H9 (cell line): ENCODE measurements around the gene LHFPL6. TPM values are rescaled to one million over a fixed set of nuclear protein-coding genes. Genes with fewer than 3 reads are reported as not detected.

Experiments
- DNase-seq: peaks from one replicate; pipeline ENCODE4 v3.0.0-alpha.2; 2017
- H2AFZ ChIP-seq: one replicate; pipeline ENCODE4 v1.6.1; 2013; ENCODE audit warnings: mild to moderate bottlenecking, low read length, control low read depth, moderate library complexity
- H2AK5ac ChIP-seq: 2 replicates; pipeline ENCODE4 v1.6.1; 2013; ENCODE audit warnings: low read length, control low read depth, mixed read lengths; ENCODE audit not compliant: insufficient read length
- H2BK120ac ChIP-seq: one replicate; pipeline ENCODE4 v1.6.1; 2013; ENCODE audit warnings: low read depth, mild to moderate bottlenecking, low read length, control low read depth, inconsistent platforms; ENCODE audit not compliant: poor library complexity, severe bottlenecking
- H2BK12ac ChIP-seq: 2 replicates; pipeline ENCODE4 v1.6.1; 2013; ENCODE audit warnings: low read length, control low read depth, mixed read lengths, low read depth; ENCODE audit not compliant: insufficient read length
- H2BK15ac ChIP-seq: 2 replicates; pipeline ENCODE4 v1.6.1; 2013; ENCODE audit warnings: low read depth, low read length, control low read depth
- H2BK20ac ChIP-seq: one replicate; pipeline ENCODE4 v1.6.1; 2013; ENCODE audit warnings: low read depth, mild to moderate bottlenecking, low read length, control low read depth, inconsistent platforms; ENCODE audit not compliant: poor library complexity, severe bottlenecking
- H2BK5ac ChIP-seq: 2 replicates; pipeline ENCODE4 v1.6.1; 2013; ENCODE audit warnings: low read length, control low read depth, mixed read lengths; ENCODE audit not compliant: insufficient read length
- H3K14ac ChIP-seq: 2 replicates; pipeline ENCODE4 v1.6.1; 2013; ENCODE audit warnings: low read length, control low read depth; ENCODE audit not compliant: insufficient read depth
- H3K18ac ChIP-seq: 2 replicates; pipeline ENCODE4 v1.6.1; 2013; ENCODE audit warnings: low read depth, mild to moderate bottlenecking, mixed read lengths, low read length, control low read depth; ENCODE audit not compliant: insufficient read length
- H3K23ac ChIP-seq: 2 replicates; pipeline ENCODE4 v1.6.1; 2013; ENCODE audit warnings: low read length, control low read depth, mixed read lengths, low read depth; ENCODE audit not compliant: insufficient read length
- H3K23me2 ChIP-seq: 2 replicates; pipeline ENCODE4 v1.6.1; 2013; ENCODE audit warnings: low read depth, mild to moderate bottlenecking, mixed read lengths, low read length, control low read depth; ENCODE audit not compliant: insufficient read length, poor library complexity, severe bottlenecking
- H3K27ac ChIP-seq: 2 replicates; pipeline ENCODE4 v1.5.1; 2013; ENCODE audit warnings: low read length, control low read depth, mixed read lengths, low read depth; ENCODE audit not compliant: insufficient read length
- H3K27me3 ChIP-seq: 2 replicates; pipeline ENCODE4 v1.6.1; 2013; ENCODE audit warnings: low read length, control low read depth, inconsistent platforms; ENCODE audit not compliant: insufficient read depth
- H3K4ac ChIP-seq: 2 replicates; pipeline ENCODE4 v1.6.1; 2013; ENCODE audit warnings: low read depth, mild to moderate bottlenecking, control low read depth, inconsistent platforms, low read length, moderate library complexity
- H3K4me1 ChIP-seq: 2 replicates; pipeline ENCODE4 v1.6.1; 2013; ENCODE audit warnings: low read length, control low read depth, inconsistent platforms; ENCODE audit not compliant: insufficient read depth
- H3K4me2 ChIP-seq: 2 replicates; pipeline ENCODE4 v1.6.1; 2013; ENCODE audit warnings: low read length, control low read depth, mixed read lengths; ENCODE audit not compliant: insufficient read length, insufficient read depth
- H3K56ac ChIP-seq: 2 replicates; pipeline ENCODE4 v1.6.1; 2013; ENCODE audit warnings: low read depth, mild to moderate bottlenecking, mixed read lengths, low read length, control low read depth; ENCODE audit not compliant: insufficient read length
- H3K79me1 ChIP-seq: 2 replicates; pipeline ENCODE4 v1.6.1; 2013; ENCODE audit warnings: low read depth, mild to moderate bottlenecking, moderate library complexity, low read length, control low read depth, inconsistent platforms; ENCODE audit not compliant: insufficient read depth, poor library complexity, severe bottlenecking
- H3K79me2 ChIP-seq: 2 replicates; pipeline ENCODE4 v1.6.1; 2013; ENCODE audit warnings: low read length, control low read depth, inconsistent platforms; ENCODE audit not compliant: insufficient read depth
- H3K9ac ChIP-seq: 2 replicates; pipeline ENCODE4 v1.6.1; 2013; ENCODE audit warnings: low read length, control low read depth, mixed read lengths; ENCODE audit not compliant: insufficient read length; ENCODE audit errors: extremely low read depth
- H3K9me3 ChIP-seq: one replicate; pipeline ENCODE4 v1.6.1; 2013; ENCODE audit warnings: low read depth, low read length, inconsistent platforms; ENCODE audit not compliant: control insufficient read depth
- H3T11ph ChIP-seq: one replicate; pipeline ENCODE4 v1.6.1; 2013; ENCODE audit warnings: mild to moderate bottlenecking, low read length, control low read depth, inconsistent platforms
- H4K20me1 ChIP-seq: one replicate; pipeline ENCODE4 v1.6.1; 2013; ENCODE audit not compliant: control insufficient read depth, insufficient read length, insufficient read depth
- H4K5ac ChIP-seq: 2 replicates; pipeline ENCODE4 v1.6.1; 2013; ENCODE audit warnings: low read depth, mild to moderate bottlenecking, mixed read lengths, low read length, control low read depth; ENCODE audit not compliant: insufficient read length
- H4K8ac ChIP-seq: replicated peaks from 2 replicates; pipeline ENCODE4 v1.6.1; 2013; ENCODE audit warnings: low read length, control low read depth, mixed read lengths, low read depth; ENCODE audit not compliant: insufficient read length
- H4K91ac ChIP-seq: 2 replicates; pipeline ENCODE4 v1.6.1; 2013; ENCODE audit warnings: low read depth, mild to moderate bottlenecking, moderate library complexity, mixed read lengths, low read length, control low read depth; ENCODE audit not compliant: insufficient read length
- H3K27ac Mint-ChIP-seq, 3 experiments: 2 replicates in 2 of 3; 3 replicates in 1 of 3; pipeline ENCODE4 v1.8.0; 2020 to 2021; ENCODE audit warnings: mixed read lengths in 3 of 3, mild to moderate bottlenecking in 1 of 3, moderate library complexity in 1 of 3
- H3K27me3 Mint-ChIP-seq: 2 replicates; pipeline ENCODE4 v1.8.0; 2021; ENCODE audit warnings: low read depth, mild to moderate bottlenecking, moderate library complexity, mixed read lengths
- H3K36me3 Mint-ChIP-seq, 3 experiments: 2 replicates in 2 of 3; 3 replicates in 1 of 3; pipeline ENCODE4 v1.8.0; 2020 to 2021; ENCODE audit warnings: low read depth in 3 of 3, mixed read lengths in 3 of 3; ENCODE audit not compliant: insufficient read depth in 1 of 3
- H3K4me1 Mint-ChIP-seq, 2 experiments: 2 replicates each; pipeline ENCODE4 v1.8.0; 2020; ENCODE audit warnings: mixed read lengths in 2 of 2
- H3K4me3 Mint-ChIP-seq, 2 experiments: 2 replicates in 1 of 2; 3 replicates in 1 of 2; pipeline ENCODE4 v1.8.0; 2020 to 2021; ENCODE audit warnings: mild to moderate bottlenecking in 2 of 2, mixed read lengths in 2 of 2, moderate library complexity in 1 of 2
- H3K9me3 Mint-ChIP-seq, 2 experiments: 2 replicates in 1 of 2; 3 replicates in 1 of 2; pipeline ENCODE4 v1.8.0; 2020; ENCODE audit warnings: mild to moderate bottlenecking in 2 of 2, mixed read lengths in 2 of 2, moderate library complexity in 1 of 2
- CTCF ChIP-seq: fragments of 200-600 bp; sonication (generic); conservative IDR thresholded peaks from 3 replicates; pipeline ENCODE4 v1.8.0; 2021; ENCODE audit warnings: antibody characterized with exemption, mild to moderate bottlenecking
- WGBS: extraction: QIAGEN DNeasy Blood & Tissue Kit; methylation state at CpG from one replicate; pipeline ENCODE4 v1.1.7; 2013; ENCODE audit warnings: missing lambda C conversion rate, low lambda C conversion rate, mixed read lengths; ENCODE audit not compliant: insufficient read length; ENCODE audit errors: extremely low coverage; 5-methylcytosine and 5-hydroxymethylcytosine counted together
- total RNA-seq: library from RNA; stranded (reverse); gene quantifications from 2 replicates; pipeline ENCODE4 v1.2.1, GENCODE V29; 2021

Gene LHFPL6
- total RNA-seq, 1 experiment from 2014 or later: 3.5 TPM

- Histone ChIP-seq H3K56ac (no peak overlapping the region), H3K4ac (no peak overlapping the region)
These were observed 158.1 kb downstream of the LHFPL6 start for GRCh38 chr13:39444866-39445265.

More at GRCh38 chr13:39444866-39445265, 158.1 kb downstream of the LHFPL6 start:
- no peak overlapping the region for H3K27ac ChIP-seq
- no peak overlapping the region for H3K23ac ChIP-seq
- no peak overlapping the region for H2BK15ac ChIP-seq
- H4K5ac ChIP-seq: no peak overlapping the region
- H3K27me3 ChIP-seq: no peaks in the 10 kb centered on the region
- H2BK12ac ChIP-seq: no peak overlapping the region
- peaks cover 8% of the 10 kb centered on the region for H3K9me3 ChIP-seq
- TF ChIP-seq CTCF: no peak
- no peak overlapping the region for H4K91ac ChIP-seq
- no peak overlapping the region for H3K4me2 ChIP-seq
- no peaks in the 10 kb centered on the region for H3K4me1 Mint-ChIP-seq
- no peaks in the 10 kb centered on the region for H3K4me1 ChIP-seq
- no peak overlapping the region for H3K14ac ChIP-seq
- peaks cover 2 to 12% (median 10%) of the 10 kb centered on the region in 3 experiments; a peak in 6 of 7 replicates for H3K36me3 Mint-ChIP-seq
- H3K23me2 ChIP-seq: no peaks in the 10 kb centered on the region
- H3K79me1 ChIP-seq: no peaks in the 10 kb centered on the region
- H4K8ac ChIP-seq: no peak overlapping the region
- no peak overlapping the region for H3K18ac ChIP-seq
- no peak overlapping the region for H2AFZ ChIP-seq
- no peak overlapping the region for H3K9ac ChIP-seq
- H2BK5ac ChIP-seq: no peak overlapping the region
- no CpG with 5 or more reads among the region's 2 CpGs for WGBS
- peaks cover 2% of the 10 kb centered on the region; the same call in 1 of the 2 replicates for H3K27me3 Mint-ChIP-seq
- peaks cover 9 to 12% of the 10 kb centered on the region in 2 experiments; a peak in 4 of 5 replicates for H3K9me3 Mint-ChIP-seq
- H4K20me1 ChIP-seq: no peaks in the 10 kb centered on the region
- H3T11ph ChIP-seq: no peak overlapping the region
- no peak overlapping the region for H3K27ac Mint-ChIP-seq
- no peak overlapping the region for H2AK5ac ChIP-seq
- DNase-seq: no peak
- H2BK120ac ChIP-seq: no peak overlapping the region
- no peaks in the 10 kb centered on the region for H3K79me2 ChIP-seq
- no peak overlapping the region for H3K4me3 Mint-ChIP-seq
- no peak overlapping the region for H2BK20ac ChIP-seq
